ENCODE results near the gene RORC.

DNA sequence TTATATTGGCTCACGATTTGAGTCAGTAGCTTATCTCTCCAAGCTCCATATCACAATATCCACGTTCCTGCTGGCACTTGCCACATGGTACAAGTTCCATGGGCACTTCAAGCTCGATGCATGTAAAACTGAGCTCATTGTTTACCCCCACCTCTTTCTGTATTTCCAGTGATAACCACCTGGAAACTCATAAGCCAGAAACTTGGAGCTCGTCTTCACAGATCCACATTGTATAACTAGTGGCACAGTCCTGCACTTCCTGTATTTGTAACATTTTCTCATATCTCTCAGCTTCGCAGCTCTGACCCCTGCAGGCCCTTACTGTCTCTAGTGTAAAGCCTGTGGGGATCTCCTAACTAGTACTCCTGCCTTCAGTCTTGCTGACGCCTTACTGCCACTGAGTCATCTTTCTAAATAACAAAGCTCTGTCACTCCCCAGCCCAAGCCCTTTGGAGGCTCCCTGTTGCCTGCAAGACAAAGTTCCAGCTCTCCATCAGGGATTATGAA is 14.5 kb upstream of the RORC start:
- TF ChIP-seq GATA3 (IDR thresholded peaks at IDR 0.05; ENCODE audit: low read depth, low read length) (no peak), GATA2 (IDR thresholded peaks at IDR 0.05; ENCODE audit: low read depth, low read length) (no peak)

All from SH-SY5Y (cell line).